ENCODE results near the gene KIF21A. TPM values are rescaled to one million over a fixed set of nuclear protein-coding genes. Genes with fewer than 3 reads are reported as not detected.

Gene KIF21A
- total and polyA plus RNA-seq, 12 donors = 5.8 to 29.7 (median 11.0) TPM

DNA sequence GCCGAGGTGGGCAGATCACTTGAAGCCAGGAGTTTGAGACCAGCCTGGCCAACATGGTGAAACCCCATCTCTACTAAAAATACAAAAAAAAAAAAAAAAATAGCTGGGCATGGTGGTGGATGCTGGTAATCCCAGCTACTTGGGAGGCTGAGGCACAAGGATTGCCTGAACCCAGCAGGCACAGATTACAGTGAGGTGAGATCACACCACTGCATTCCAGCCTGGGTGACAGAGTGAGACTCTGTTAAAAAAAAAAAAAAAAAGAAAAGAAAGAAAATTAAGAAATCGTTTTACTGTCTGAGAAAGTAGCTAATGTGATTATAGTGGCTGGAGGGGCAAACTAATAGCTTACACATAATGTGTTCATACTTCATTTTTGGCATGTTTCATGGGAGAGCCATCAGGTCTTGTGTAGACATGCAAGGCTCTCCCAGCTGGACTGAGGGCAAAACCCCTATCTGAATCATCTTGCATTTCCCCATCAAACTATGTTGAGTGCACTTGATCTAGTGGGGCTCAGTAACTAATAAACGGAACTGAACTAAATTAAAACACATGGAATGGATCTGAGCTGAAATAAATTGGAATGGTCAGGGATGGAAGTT is 16.2 kb downstream of the KIF21A start:
- no peak overlapping the region for H3K27ac ChIP-seq
- TF ChIP-seq POLR2A (IDR thresholded peaks at IDR 0.05) (no peak), CTCF (IDR thresholded peaks at IDR 0.05) (no peak)
- H3K9me3 ChIP-seq (replicated peaks in 1 of 3) = no peaks in the 10 kb centered on the region
- H3K4me3 ChIP-seq = no peak overlapping the region
- H3K36me3 ChIP-seq (replicated peaks in 1 of 2) = no peaks in the 10 kb centered on the region
- WGBS, 4 donors = 87 to 94% (median 93%) methylated on average over 3 of the region's 3 CpGs
- intact Hi-C loops (cut with DNase I) = no loop called here
- peaks cover 0 to 13% of the 10 kb centered on the region in 2 donors for H3K4me1 ChIP-seq (replicated peaks in 1 of 2)
- no peak for DNase-seq
- H3K27me3 ChIP-seq = no peaks in the 10 kb centered on the region

DNA sequence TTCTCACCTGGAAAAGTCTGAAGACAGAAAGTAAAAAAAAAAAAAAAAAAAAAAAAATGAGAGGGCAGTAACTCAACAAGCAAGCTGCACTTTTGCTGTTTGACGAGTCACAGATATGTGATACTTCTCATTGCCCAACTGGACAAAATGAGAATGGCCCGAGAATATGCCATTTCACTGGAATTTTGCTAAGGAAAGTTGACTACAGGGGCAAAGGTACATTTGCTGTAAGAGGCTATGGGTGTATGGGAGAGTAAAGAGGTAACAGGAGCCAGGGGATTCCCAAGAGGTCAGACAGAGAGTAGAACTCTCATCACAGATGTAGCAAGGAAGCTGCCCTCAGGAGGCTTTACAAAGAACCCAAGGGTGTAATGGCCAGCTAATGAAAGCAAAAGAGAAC is 22.9 kb downstream of the KIF21A start:
- 87 to 98% (median 96%) methylated on average over 2 of the region's 2 CpGs for WGBS, 4 donors
- no peak for DNase-seq
- intact Hi-C loops (cut with DNase I) = no loop called here
- Histone ChIP-seq H3K4me1 (replicated peaks in 1 of 2) (peaks cover 0 to 10% of the 10 kb centered on the region in 2 donors), H3K27me3 (no peaks in the 10 kb centered on the region), H3K36me3 (replicated peaks in 1 of 2) (no peaks in the 10 kb centered on the region), H3K9me3 (replicated peaks in 1 of 3) (no peaks in the 10 kb centered on the region), H3K4me3 (no peak overlapping the region), H3K27ac (no peak overlapping the region)
- TF ChIP-seq CTCF (IDR thresholded peaks at IDR 0.05) (no peak), POLR2A (IDR thresholded peaks at IDR 0.05) (no peak)

GRCh38 chr12:39419471-39419870 is 23.4 kb downstream of the KIF21A start:
- intact Hi-C loops (cut with DNase I) = no loop called here
- peaks cover 0 to 10% of the 10 kb centered on the region in 2 donors for H3K4me1 ChIP-seq (replicated peaks in 1 of 2)
- no peaks in the 10 kb centered on the region for H3K9me3 ChIP-seq (replicated peaks in 1 of 3)
- TF ChIP-seq POLR2A (IDR thresholded peaks at IDR 0.05) (no peak), CTCF (IDR thresholded peaks at IDR 0.05) (no peak)
- no peak for DNase-seq
- WGBS, 4 donors = 97 to 99% (median 98%) methylated on average over 2 of the region's 2 CpGs
- no peak overlapping the region for H3K27ac ChIP-seq
- no peak overlapping the region for H3K4me3 ChIP-seq
- H3K27me3 ChIP-seq = no peaks in the 10 kb centered on the region
- no peaks in the 10 kb centered on the region for H3K36me3 ChIP-seq (replicated peaks in 1 of 2)

DNA sequence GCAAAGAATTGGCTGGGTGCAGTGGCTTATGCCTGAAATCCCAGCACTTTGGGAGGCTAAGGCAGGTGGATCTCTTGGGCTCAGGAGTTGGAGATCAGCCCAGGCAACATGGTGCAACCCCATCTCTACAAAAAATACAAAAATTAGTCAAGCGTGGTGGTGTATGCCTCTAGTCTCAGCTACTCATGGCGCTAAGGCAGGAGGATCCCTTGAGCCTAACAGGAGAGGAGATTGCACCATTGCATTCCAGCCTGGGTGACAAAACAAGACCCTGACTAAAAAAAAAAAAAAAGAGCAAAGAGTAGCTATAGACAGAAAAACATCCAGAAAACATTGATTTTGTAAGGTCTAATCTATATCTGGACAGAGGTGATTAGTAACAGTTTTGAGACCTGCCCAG is 25.0 kb downstream of the KIF21A start:
- 94 to 100% (median 98%) methylated on average over 2 of the region's 2 CpGs for WGBS, 4 donors
- DNase-seq = no peak
- Histone ChIP-seq H3K4me1 (replicated peaks in 1 of 2) (peaks cover 0 to 10% of the 10 kb centered on the region in 2 donors), H3K36me3 (replicated peaks in 1 of 2) (no peaks in the 10 kb centered on the region), H3K4me3 (no peak overlapping the region), H3K27me3 (no peaks in the 10 kb centered on the region), H3K27ac (no peak overlapping the region), H3K9me3 (replicated peaks in 1 of 3) (no peaks in the 10 kb centered on the region)
- TF ChIP-seq POLR2A (IDR thresholded peaks at IDR 0.05) = no peak
- no peak for TF ChIP-seq CTCF (IDR thresholded peaks at IDR 0.05)
- intact Hi-C loops (cut with DNase I) = no loop called here
